ENCODE data around the gene DESI2.

- no peak for TF ChIP-seq CTCF (IDR thresholded peaks at IDR 0.05)
- no peak for TF ChIP-seq POLR2A (IDR thresholded peaks at IDR 0.05)
Measured at GRCh38 chr1:244674446-244674845, 21.5 kb downstream of the DESI2 start.

All from thyroid gland (tissue), 4 donors.